GM12892 (cell line): ENCODE results near the gene CYBRD1.
"Not testable (repeated sequence)": the region's sequence is repeated elsewhere in the genome, so short reads cannot be mapped to it uniquely, and the experiment has no call there.

Experiments used
- POLR2A ChIP-seq: IDR thresholded peaks from 2 replicates; pipeline ENCODE4 v1.6.1; 2011; ENCODE audit warnings: low read depth, low read length, control low read depth
- POLR2AphosphoS5 ChIP-seq: IDR thresholded peaks from 2 replicates; pipeline ENCODE4 v1.6.1; 2011; ENCODE audit warnings: low read depth, low read length, control low read depth

- TF ChIP-seq POLR2A, POLR2AphosphoS5: not testable (repeated sequence)
Observed at GRCh38 chr2:171530859-171531258, 8.6 kb downstream of the CYBRD1 start.
